GM12891 (cell line): ENCODE measurements around the gene IGFALS.

ENCODE experiments used
- DNase-seq: peaks from one replicate; pipeline ENCODE4 v3.0.0; 2011; ENCODE audit warnings: low spot score; ENCODE audit not compliant: insufficient read length
- FAIRE-seq: peaks from 2 replicates; lab custom pipeline; 2011; peaks lifted over from hg19 to GRCh38; lab: Jason Lieb, UNC
- PAX5 ChIP-seq: IDR thresholded peaks from 2 replicates; pipeline ENCODE4 v1.6.1; 2011; ENCODE audit warnings: low read length, moderate library complexity, mild to moderate bottlenecking; ENCODE audit not compliant: insufficient read depth, severe bottlenecking
- POLR2A ChIP-seq: IDR thresholded peaks from 2 replicates; pipeline ENCODE4 v1.6.1; 2011; ENCODE audit warnings: low read depth, low read length, control low read depth
- POLR2AphosphoS5 ChIP-seq: IDR thresholded peaks from 2 replicates; pipeline ENCODE4 v1.6.1; 2011; ENCODE audit warnings: low read depth, low read length, control low read depth
- POU2F2 ChIP-seq: IDR thresholded peaks from 2 replicates; pipeline ENCODE4 v1.6.1; 2011; ENCODE audit warnings: low read depth, mild to moderate bottlenecking, control low read depth, low read length, moderate library complexity
- SPI1 ChIP-seq: IDR thresholded peaks from 2 replicates; pipeline ENCODE4 v1.6.1; 2011; ENCODE audit warnings: low read depth, low read length, control low read depth
- TAF1 ChIP-seq: IDR thresholded peaks from 2 replicates; pipeline ENCODE4 v1.6.1; 2011; ENCODE audit warnings: low read depth, low read length, control low read depth

The IGFALS gene

GRCh38 chr16:1760911-1761310 lies 32.6 kb downstream of the IGFALS start:
- DNase-seq (no peak), FAIRE-seq (no peak)

GRCh38 chr16:1759511-1759910 lies 34.0 kb downstream of the IGFALS start:
- FAIRE-seq (no peak), DNase-seq (no peak)
- TF ChIP-seq POLR2AphosphoS5, result no peak
- TF ChIP-seq PAX5, result no peak
- TF ChIP-seq POU2F2, result no peak
- no peak for TF ChIP-seq POLR2A
- no peak for TF ChIP-seq TAF1
- no peak for TF ChIP-seq SPI1

More at GRCh38 chr16:1760911-1761310, 32.6 kb downstream of the IGFALS start:
- TF ChIP-seq POLR2A, result no peak
- no peak for TF ChIP-seq SPI1
- no peak for TF ChIP-seq POU2F2
- TF ChIP-seq PAX5, result no peak
- TF ChIP-seq POLR2AphosphoS5, result no peak
- no peak for TF ChIP-seq TAF1

- FAIRE-seq, result no peak
- no peak for DNase-seq
- no peak for TF ChIP-seq PAX5
- TF ChIP-seq TAF1, result no peak
- no peak for TF ChIP-seq POLR2AphosphoS5
Observed at GRCh38 chr16:1758923-1759322, 34.6 kb downstream of the IGFALS start.

DNA sequence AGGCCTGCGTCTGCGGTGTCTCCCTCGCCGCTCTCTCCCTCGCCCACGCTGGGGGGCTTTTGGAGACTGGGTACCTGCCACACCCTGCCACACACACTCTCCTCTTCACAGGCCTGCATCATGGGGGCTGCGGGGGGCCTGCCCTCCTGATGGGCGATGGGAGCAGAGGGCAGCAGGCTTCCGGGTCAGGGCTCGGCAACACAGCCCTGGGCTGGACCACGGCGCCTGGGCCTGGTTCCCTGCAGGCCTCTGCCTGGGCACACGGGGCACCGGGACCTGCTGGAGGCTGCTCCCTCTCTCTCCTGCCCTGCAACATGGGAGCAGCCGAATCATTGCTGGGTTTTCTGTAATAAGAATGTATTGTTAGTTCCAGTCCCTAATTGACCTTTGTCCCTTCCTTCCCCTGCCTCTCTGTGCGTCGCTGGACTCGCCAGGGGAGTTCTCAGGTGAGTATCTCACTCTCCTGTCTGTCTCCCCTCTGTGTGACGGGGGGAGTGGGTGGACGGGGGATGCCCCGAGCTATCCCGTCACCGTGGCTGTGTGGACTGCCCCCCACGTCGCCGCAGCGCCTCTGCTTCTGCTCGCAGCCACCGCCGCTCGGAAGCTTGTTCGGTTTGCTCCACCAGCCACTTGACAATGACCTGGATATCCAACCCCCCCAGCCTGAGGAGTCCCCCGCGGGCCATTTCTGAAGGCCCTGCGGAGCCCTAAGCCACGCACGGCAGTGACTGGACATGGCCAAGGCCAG lies 35.6 kb downstream of the IGFALS start:
- FAIRE-seq, result no peak
- no peak for TF ChIP-seq POLR2A
- no peak for TF ChIP-seq TAF1
- TF ChIP-seq SPI1, result no peak
- no peak for TF ChIP-seq PAX5
- no peak for TF ChIP-seq POLR2AphosphoS5
- TF ChIP-seq POU2F2, result no peak
- DNase-seq, result no peak

- FAIRE-seq (no peak), DNase-seq (no peak)
- TF ChIP-seq PAX5, result no peak
- TF ChIP-seq POU2F2, result no peak
Observed at GRCh38 chr16:1754204-1754603, 39.3 kb downstream of the IGFALS start.

DNA sequence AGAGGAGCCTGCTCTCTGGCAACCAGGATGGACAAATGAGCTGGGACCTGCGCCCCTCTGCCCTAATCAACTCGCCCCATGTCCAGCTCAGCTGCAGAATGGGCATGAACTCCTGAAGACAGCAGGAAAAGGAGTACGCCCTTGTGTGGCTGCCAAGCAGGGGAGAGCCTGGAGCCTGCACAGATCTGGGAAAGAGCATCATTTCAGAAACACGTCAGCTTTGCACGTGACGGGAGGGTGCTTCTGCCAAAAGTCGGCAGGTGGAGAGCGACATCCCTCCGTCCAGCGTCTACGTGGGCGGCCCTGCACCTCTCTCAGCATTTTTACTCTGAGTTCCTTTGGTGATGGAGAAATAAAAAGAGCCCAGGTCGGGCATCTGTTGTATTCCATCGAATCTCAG lies 40.7 kb downstream of the IGFALS start:
- TF ChIP-seq SPI1, result no peak
- no peak for TF ChIP-seq TAF1
- no peak for TF ChIP-seq PAX5
- TF ChIP-seq POU2F2, result no peak
- no peak for TF ChIP-seq POLR2AphosphoS5
- no peak for TF ChIP-seq POLR2A
- no peak for DNase-seq
- no peak for FAIRE-seq

GRCh38 chr16:1751946-1752345 lies 41.6 kb downstream of the IGFALS start:
- TF ChIP-seq PAX5 (no peak), POLR2A (no peak), POU2F2 (no peak), POLR2AphosphoS5 (no peak), TAF1 (no peak), SPI1 (no peak)
- FAIRE-seq (no peak), DNase-seq (no peak)

- DNase-seq (no peak), FAIRE-seq (peak; percentile 43)
- TF ChIP-seq SPI1, result no peak
- TF ChIP-seq TAF1, result no peak
- no peak for TF ChIP-seq POLR2A
- no peak for TF ChIP-seq POU2F2
- no peak for TF ChIP-seq POLR2AphosphoS5
- no peak for TF ChIP-seq PAX5
Observed at GRCh38 chr16:1749152-1750117, 44.1 kb downstream of the IGFALS start.

- DNase-seq (no peak), FAIRE-seq (no peak)
- TF ChIP-seq SPI1 (no peak), TAF1 (no peak), PAX5 (no peak), POLR2AphosphoS5 (no peak), POLR2A (no peak), POU2F2 (no peak)
Observed at GRCh38 chr16:1747934-1748333, 45.6 kb downstream of the IGFALS start.

- FAIRE-seq (no peak), DNase-seq (no peak)
- TF ChIP-seq TAF1 (no peak), POLR2A (no peak), POU2F2 (no peak), PAX5 (no peak), SPI1 (no peak), POLR2AphosphoS5 (no peak)
Observed at GRCh38 chr16:1746693-1747195, 46.8 kb downstream of the IGFALS start.
